Natural killer cell (primary cell): ENCODE measurements around the gene CAMK2D. TPM values are rescaled to one million over a fixed set of nuclear protein-coding genes. Genes with fewer than 3 reads are reported as not detected.

Experiments used
- ATAC-seq, 3 donors: fragments of 150-1000 bp in 2 of 3; fragments of 200-7000 bp in 1 of 3; cut with Tn5 transposase; 1 replicate in 1 of 3; 2 replicates in 2 of 3; pipeline ENCODE4 v1.10.0; 2021; ENCODE audit warnings: mild to moderate bottlenecking in 2 of 3, moderate library complexity in 2 of 3
- DNase-seq, 2 donors: peaks; one replicate each; pipeline versions ENCODE4 v3.0.0 to v3.0.0-alpha.2; 2013 to 2021; ENCODE audit warnings: mixed read lengths in 1 of 2
- H3K27ac ChIP-seq: one replicate; pipeline ENCODE4 v1.5.1; 2013; ENCODE audit warnings: mild to moderate bottlenecking, low read length
- H3K27me3 ChIP-seq: one replicate; pipeline ENCODE4 v1.6.1; 2013; ENCODE audit warnings: low read length; ENCODE audit not compliant: control insufficient read depth, insufficient read depth
- H3K36me3 ChIP-seq: one replicate; pipeline ENCODE4 v1.6.1; 2013; ENCODE audit warnings: low read length; ENCODE audit not compliant: control insufficient read depth, insufficient read depth
- H3K4me1 ChIP-seq: one replicate; pipeline ENCODE4 v1.6.1; 2013; ENCODE audit warnings: low read length; ENCODE audit not compliant: control insufficient read depth, insufficient read depth
- H3K4me3 ChIP-seq: one replicate; pipeline ENCODE4 v1.5.1; 2013; ENCODE audit warnings: low read length
- H3K9me3 ChIP-seq: one replicate; pipeline ENCODE4 v1.6.1; 2013; ENCODE audit warnings: low read length; ENCODE audit not compliant: control insufficient read depth, insufficient read depth
- H3K27ac Mint-ChIP-seq, 2 donors: one replicate each; pipeline ENCODE4 v1.8.0; 2022; ENCODE audit warnings: mild to moderate bottlenecking in 2 of 2, mixed read lengths in 2 of 2, moderate library complexity in 1 of 2
- H3K27me3 Mint-ChIP-seq, 2 donors: one replicate each; pipeline ENCODE4 v1.8.0; 2022; ENCODE audit warnings: low read depth in 2 of 2, mixed read lengths in 2 of 2
- H3K36me3 Mint-ChIP-seq: one replicate; pipeline ENCODE4 v1.8.0; 2022; ENCODE audit warnings: mixed read lengths
- H3K4me1 Mint-ChIP-seq, 2 donors: one replicate each; pipeline ENCODE4 v1.8.0; 2022; ENCODE audit warnings: mixed read lengths in 2 of 2
- H3K4me3 Mint-ChIP-seq: one replicate; pipeline ENCODE4 v1.8.0; 2022; ENCODE audit warnings: mild to moderate bottlenecking, moderate library complexity, mixed read lengths
- H3K9me3 Mint-ChIP-seq, 2 donors: one replicate each; pipeline ENCODE4 v1.8.0; 2022; ENCODE audit warnings: mixed read lengths in 2 of 2
- CTCF ChIP-seq: fragments of 200-600 bp; IDR thresholded peaks from one replicate; pipeline ENCODE4 v1.8.0; 2022; ENCODE audit warnings: antibody characterized with exemption
- WGBS: methylation state at CpG from one replicate; pipeline ENCODE4 v1.1.7; 2013; ENCODE audit warnings: missing lambda C conversion rate; ENCODE audit not compliant: insufficient coverage; 5-methylcytosine and 5-hydroxymethylcytosine counted together
- intact Hi-C: fragments of 100-400 bp; cut with micrococcal nuclease; formaldehyde crosslinking; loops from one replicate; pipeline ENCODE4 v1.14.2; 2022
- total RNA-seq, 4 donors: library from RNA; stranded (reverse); fragments of 120-200 nt in 1 of 4; gene quantifications; one replicate each; pipeline versions ENCODE4 v1.2.3 to v1.2.4, GENCODE V29; 2013 to 2022

Gene CAMK2D
- total RNA-seq, 3 donors from 2014 or later (not counting 1 experiment from before 2014, with no cell fraction given): 31.6 to 40.1 (median 34.5) TPM

GRCh38 chr4:113564493-113564892 lies 197.0 kb downstream of the CAMK2D start:
- intact Hi-C loops: loop anchor here (10.0 kb wide), 2 partner anchors 70 to 440 kb away; no protein-coding TSS in a partner anchor
- peak overlapping the region; percentile 74 to 82 for H3K27ac Mint-ChIP-seq
- no peaks in the 10 kb centered on the region for H3K9me3 Mint-ChIP-seq
- H3K4me1 ChIP-seq: peaks cover 10% of the 10 kb centered on the region
- DNase-seq: no peak
- no peak overlapping the region for H3K4me3 ChIP-seq
- ATAC-seq: peak in 1 of 3 donors; percentile 16
- H3K27me3 ChIP-seq: no peaks in the 10 kb centered on the region
- H3K36me3 ChIP-seq: no peaks in the 10 kb centered on the region
- no peak for TF ChIP-seq CTCF
- 50% methylated on average over 1 of the region's 3 CpGs for whole genome bisulfite sequencing
- no peaks in the 10 kb centered on the region for H3K36me3 Mint-ChIP-seq
- H3K27ac ChIP-seq: peak overlapping the region; percentile 24
- H3K4me1 Mint-ChIP-seq: peaks cover 34 to 37% of the 10 kb centered on the region in 2 donors
- H3K4me3 Mint-ChIP-seq: peak overlapping the region; percentile 85
- H3K27me3 Mint-ChIP-seq: peaks cover 10 to 15% of the 10 kb centered on the region in 2 donors
- H3K9me3 ChIP-seq: no peaks in the 10 kb centered on the region

- peak overlapping the region in 1 of 2 donors; percentile 82 for H3K27ac Mint-ChIP-seq
- Histone ChIP-seq H3K36me3 (no peaks in the 10 kb centered on the region), H3K4me3 (no peak overlapping the region), H3K4me1 (peaks cover 10% of the 10 kb centered on the region), H3K27ac (peak overlapping the region; percentile 45), H3K27me3 (no peaks in the 10 kb centered on the region), H3K9me3 (no peaks in the 10 kb centered on the region)
- H3K4me1 Mint-ChIP-seq: peaks cover 34 to 37% of the 10 kb centered on the region in 2 donors
- peak overlapping the region; percentile 85 for H3K4me3 Mint-ChIP-seq
- intact Hi-C loops: loop anchor here (10.0 kb wide), 2 partner anchors 71 to 441 kb away; no protein-coding TSS in a partner anchor
- ATAC-seq (no peak), DNase-seq (no peak)
- H3K36me3 Mint-ChIP-seq: no peaks in the 10 kb centered on the region
- WGBS: 87% methylated on average over 3 of the region's 5 CpGs
- H3K9me3 Mint-ChIP-seq: no peaks in the 10 kb centered on the region
- H3K27me3 Mint-ChIP-seq: peaks cover 10 to 15% of the 10 kb centered on the region in 2 donors
- no peak for TF ChIP-seq CTCF
Measured at GRCh38 chr4:113563691-113564378, 197.7 kb downstream of the CAMK2D start.

GRCh38 chr4:113561758-113562157 lies 199.8 kb downstream of the CAMK2D start:
- no peak for TF ChIP-seq CTCF
- peaks cover 38 to 41% of the 10 kb centered on the region in 2 donors for H3K4me1 Mint-ChIP-seq
- Histone ChIP-seq H3K27me3 (no peaks in the 10 kb centered on the region), H3K4me1 (peaks cover 10% of the 10 kb centered on the region), H3K4me3 (no peak overlapping the region), H3K36me3 (no peaks in the 10 kb centered on the region), H3K27ac (no peak overlapping the region), H3K9me3 (no peaks in the 10 kb centered on the region)
- WGBS: 97% methylated on average over 2 of the region's 2 CpGs
- DNase-seq (no peak), ATAC-seq (no peak)
- no peaks in the 10 kb centered on the region for H3K9me3 Mint-ChIP-seq
- no peaks in the 10 kb centered on the region for H3K36me3 Mint-ChIP-seq
- intact Hi-C loops: loop anchor here (10.0 kb wide), 2 partner anchors 73 to 443 kb away; no protein-coding TSS in a partner anchor
- no peak overlapping the region for H3K27ac Mint-ChIP-seq
- peaks cover 7 to 12% of the 10 kb centered on the region in 2 donors for H3K27me3 Mint-ChIP-seq
- no peak overlapping the region for H3K4me3 Mint-ChIP-seq
